Type B pancreatic cell (in vitro differentiated cells): ENCODE results near the gene RNU5D-1. TPM values are rescaled to one million over a fixed set of nuclear protein-coding genes. Genes with fewer than 3 reads are reported as not detected.

Source experiments
- DNase-seq: peaks from one replicate; pipeline ENCODE4 v3.0.0; 2021; ENCODE audit warnings: mixed read lengths; ENCODE audit not compliant: unreplicated experiment; ENCODE audit errors: extremely low spot score
- H3K27ac Mint-ChIP-seq: 2 replicates; pipeline ENCODE4 v1.8.0; 2021; ENCODE audit warnings: mild to moderate bottlenecking, mixed read lengths
- H3K27me3 Mint-ChIP-seq: 2 replicates; pipeline ENCODE4 v1.8.0; 2021; ENCODE audit warnings: mixed read lengths
- H3K36me3 Mint-ChIP-seq: 2 replicates; pipeline ENCODE4 v1.8.0; 2021; ENCODE audit warnings: mixed read lengths
- H3K4me1 Mint-ChIP-seq: one replicate; pipeline ENCODE4 v1.8.0; 2021; ENCODE audit warnings: mixed read lengths; ENCODE audit not compliant: unreplicated experiment
- H3K4me3 Mint-ChIP-seq: 2 replicates; pipeline ENCODE4 v1.8.0; 2021; ENCODE audit warnings: mild to moderate bottlenecking, mixed read lengths
- H3K9me3 Mint-ChIP-seq: 2 replicates; pipeline ENCODE4 v1.8.0; 2021; ENCODE audit warnings: mixed read lengths
- CTCF ChIP-seq: fragments of 200-600 bp; sonication (generic); conservative IDR thresholded peaks from 2 replicates; pipeline ENCODE4 v1.5.0; 2021; ENCODE audit warnings: antibody characterized with exemption, mild to moderate bottlenecking
- total RNA-seq: library from RNA; stranded (reverse); gene quantifications from 2 replicates; pipeline ENCODE4 v1.2.1, GENCODE V29; 2021; ENCODE audit warnings: low replicate concordance

The RNU5D-1 gene
- total RNA-seq, 1 donor from 2014 or later: not detected

- Mint-ChIP-seq H3K27ac (no peak overlapping the region), H3K4me3 (no peak overlapping the region), H3K9me3 (no peaks in the 10 kb centered on the region), H3K27me3 (no peaks in the 10 kb centered on the region), H3K4me1 (peaks cover 6% of the 10 kb centered on the region), H3K36me3 (no peaks in the 10 kb centered on the region)
- no peak for DNase-seq
- no peak for TF ChIP-seq CTCF
Measured at GRCh38 chr1:44719318-44719717, 11.7 kb downstream of the RNU5D-1 start.

GRCh38 chr1:44718091-44718490 is 12.9 kb downstream of the RNU5D-1 start:
- H3K27me3 Mint-ChIP-seq: no peaks in the 10 kb centered on the region
- no peak for TF ChIP-seq CTCF

GRCh38 chr1:44717653-44718052 is 13.3 kb downstream of the RNU5D-1 start:
- Mint-ChIP-seq H3K4me3 (no peak overlapping the region), H3K9me3 (no peaks in the 10 kb centered on the region), H3K4me1 (peaks cover 6% of the 10 kb centered on the region), H3K27me3 (no peaks in the 10 kb centered on the region), H3K36me3 (no peaks in the 10 kb centered on the region), H3K27ac (no peak overlapping the region)
- TF ChIP-seq CTCF: no peak
- no peak for DNase-seq

More at GRCh38 chr1:44718091-44718490, 12.9 kb downstream of the RNU5D-1 start:
- no peaks in the 10 kb centered on the region for H3K9me3 Mint-ChIP-seq
- no peak overlapping the region for H3K4me3 Mint-ChIP-seq
- no peak for DNase-seq
- peaks cover 6% of the 10 kb centered on the region for H3K4me1 Mint-ChIP-seq
- no peak overlapping the region for H3K27ac Mint-ChIP-seq
- no peaks in the 10 kb centered on the region for H3K36me3 Mint-ChIP-seq

GRCh38 chr1:44717156-44717555 is 13.8 kb downstream of the RNU5D-1 start:
- Mint-ChIP-seq H3K4me1 (peaks cover 6% of the 10 kb centered on the region), H3K27me3 (no peaks in the 10 kb centered on the region), H3K36me3 (no peaks in the 10 kb centered on the region), H3K27ac (no peak overlapping the region), H3K9me3 (no peaks in the 10 kb centered on the region), H3K4me3 (no peak overlapping the region)
- no peak for TF ChIP-seq CTCF
- DNase-seq: no peak

GRCh38 chr1:44714944-44715571 is 15.9 kb downstream of the RNU5D-1 start:
- Mint-ChIP-seq H3K27ac (peak overlapping the region; percentile 42), H3K36me3 (peaks cover 4% of the 10 kb centered on the region), H3K27me3 (peaks cover 8% of the 10 kb centered on the region), H3K4me3 (no peak overlapping the region), H3K4me1 (peaks cover 6% of the 10 kb centered on the region), H3K9me3 (peaks cover 4% of the 10 kb centered on the region)
- peak; percentile 97 for TF ChIP-seq CTCF
- DNase-seq: no peak
